Activated naive CD8-positive, alpha-beta T cell (primary cell): ENCODE measurements around the gene KLHDC4.
"Not testable (repeated sequence)": the region's sequence is repeated elsewhere in the genome, so short reads cannot be mapped to it uniquely, and the experiment has no call there.

ENCODE experiments used
- H3K27ac Mint-ChIP-seq: one replicate; pipeline ENCODE4 v1.8.0; 2021; ENCODE audit warnings: mixed read lengths
- H3K27me3 Mint-ChIP-seq: one replicate; pipeline ENCODE4 v1.8.0; 2021; ENCODE audit warnings: mixed read lengths
- H3K36me3 Mint-ChIP-seq: one replicate; pipeline ENCODE4 v1.8.0; 2021; ENCODE audit warnings: mixed read lengths
- H3K4me1 Mint-ChIP-seq: one replicate; pipeline ENCODE4 v1.8.0; 2021; ENCODE audit warnings: low read depth, mixed read lengths
- H3K4me3 Mint-ChIP-seq: one replicate; pipeline ENCODE4 v1.8.0; 2021; ENCODE audit warnings: mild to moderate bottlenecking, mixed read lengths
- H3K9me3 Mint-ChIP-seq: one replicate; pipeline ENCODE4 v1.8.0; 2021; ENCODE audit warnings: low read depth, mixed read lengths

KLHDC4 gene

GRCh38 chr16:87684106-87684677 lies 81.6 kb downstream of the KLHDC4 start:
- Mint-ChIP-seq H3K9me3 (no peaks in the 10 kb centered on the region), H3K4me3 (no peak overlapping the region), H3K27me3 (peaks cover 4% of the 10 kb centered on the region), H3K4me1 (peaks cover 5% of the 10 kb centered on the region), H3K36me3 (no peaks in the 10 kb centered on the region), H3K27ac (no peak overlapping the region)

GRCh38 chr16:87682852-87683399 lies 82.9 kb downstream of the KLHDC4 start:
- Mint-ChIP-seq H3K36me3 (no peaks in the 10 kb centered on the region), H3K4me1 (peaks cover 5% of the 10 kb centered on the region), H3K4me3 (no peak overlapping the region), H3K27me3 (peaks cover 4% of the 10 kb centered on the region), H3K9me3 (no peaks in the 10 kb centered on the region), H3K27ac (no peak overlapping the region)

GRCh38 chr16:87681981-87682570 lies 83.7 kb downstream of the KLHDC4 start:
- peaks cover 5% of the 10 kb centered on the region for H3K4me1 Mint-ChIP-seq
- H3K4me3 Mint-ChIP-seq: no peak overlapping the region
- H3K27ac Mint-ChIP-seq: no peak overlapping the region
- no peaks in the 10 kb centered on the region for H3K9me3 Mint-ChIP-seq
- no peaks in the 10 kb centered on the region for H3K36me3 Mint-ChIP-seq
- H3K27me3 Mint-ChIP-seq: peaks cover 4% of the 10 kb centered on the region

GRCh38 chr16:87681051-87681602 lies 84.7 kb downstream of the KLHDC4 start:
- not testable (repeated sequence) for H3K27me3 Mint-ChIP-seq, H3K4me1 Mint-ChIP-seq, H3K9me3 Mint-ChIP-seq, H3K4me3 Mint-ChIP-seq, H3K27ac Mint-ChIP-seq, H3K36me3 Mint-ChIP-seq

- no peak overlapping the region for H3K27ac Mint-ChIP-seq
- H3K4me1 Mint-ChIP-seq: peaks cover 5% of the 10 kb centered on the region
- H3K36me3 Mint-ChIP-seq: no peaks in the 10 kb centered on the region
- H3K9me3 Mint-ChIP-seq: no peaks in the 10 kb centered on the region
- peaks cover 4% of the 10 kb centered on the region for H3K27me3 Mint-ChIP-seq
- H3K4me3 Mint-ChIP-seq: no peak overlapping the region
Observed at GRCh38 chr16:87680272-87680644, 85.5 kb downstream of the KLHDC4 start.

GRCh38 chr16:87679593-87680271 lies 86.1 kb downstream of the KLHDC4 start:
- peaks cover 5% of the 10 kb centered on the region for H3K4me1 Mint-ChIP-seq
- no peaks in the 10 kb centered on the region for H3K36me3 Mint-ChIP-seq
- no peak overlapping the region for H3K4me3 Mint-ChIP-seq
- H3K9me3 Mint-ChIP-seq: no peaks in the 10 kb centered on the region
- H3K27ac Mint-ChIP-seq: no peak overlapping the region
- peaks cover 4% of the 10 kb centered on the region for H3K27me3 Mint-ChIP-seq

GRCh38 chr16:87678618-87679017 lies 87.2 kb downstream of the KLHDC4 start:
- Mint-ChIP-seq H3K4me1 (peaks cover 5% of the 10 kb centered on the region), H3K27ac (no peak overlapping the region), H3K36me3 (no peaks in the 10 kb centered on the region), H3K4me3 (no peak overlapping the region), H3K27me3 (peaks cover 4% of the 10 kb centered on the region), H3K9me3 (no peaks in the 10 kb centered on the region)

- Mint-ChIP-seq H3K4me3 (no peak overlapping the region), H3K36me3 (no peaks in the 10 kb centered on the region), H3K4me1 (peaks cover 5% of the 10 kb centered on the region), H3K27ac (no peak overlapping the region), H3K27me3 (peaks cover 4% of the 10 kb centered on the region), H3K9me3 (no peaks in the 10 kb centered on the region)
Observed at GRCh38 chr16:87677830-87678229, 88.0 kb downstream of the KLHDC4 start.

GRCh38 chr16:87675111-87675719 lies 90.6 kb downstream of the KLHDC4 start:
- Mint-ChIP-seq H3K4me1 (no peaks in the 10 kb centered on the region), H3K27me3 (no peaks in the 10 kb centered on the region), H3K4me3 (no peak overlapping the region), H3K27ac (no peak overlapping the region), H3K36me3 (no peaks in the 10 kb centered on the region), H3K9me3 (no peaks in the 10 kb centered on the region)

- Mint-ChIP-seq H3K27me3 (no peaks in the 10 kb centered on the region), H3K4me1 (no peaks in the 10 kb centered on the region), H3K9me3 (no peaks in the 10 kb centered on the region), H3K27ac (no peak overlapping the region), H3K36me3 (no peaks in the 10 kb centered on the region), H3K4me3 (no peak overlapping the region)
Observed at GRCh38 chr16:87674419-87674818, 91.4 kb downstream of the KLHDC4 start.

- no peak overlapping the region for H3K27ac Mint-ChIP-seq
- H3K4me1 Mint-ChIP-seq: no peaks in the 10 kb centered on the region
- no peak overlapping the region for H3K4me3 Mint-ChIP-seq
- H3K9me3 Mint-ChIP-seq: no peaks in the 10 kb centered on the region
- no peaks in the 10 kb centered on the region for H3K27me3 Mint-ChIP-seq
- H3K36me3 Mint-ChIP-seq: no peaks in the 10 kb centered on the region
Observed at GRCh38 chr16:87671715-87672270, 94.0 kb downstream of the KLHDC4 start.

- Mint-ChIP-seq H3K4me3 (no peak overlapping the region), H3K9me3 (no peaks in the 10 kb centered on the region), H3K4me1 (no peaks in the 10 kb centered on the region), H3K36me3 (no peaks in the 10 kb centered on the region), H3K27me3 (no peaks in the 10 kb centered on the region), H3K27ac (no peak overlapping the region)
Observed at GRCh38 chr16:87671221-87671620, 94.6 kb downstream of the KLHDC4 start.

GRCh38 chr16:87669672-87670071 lies 96.1 kb downstream of the KLHDC4 start:
- Mint-ChIP-seq H3K27ac (no peak overlapping the region), H3K36me3 (no peaks in the 10 kb centered on the region), H3K9me3 (no peaks in the 10 kb centered on the region), H3K4me3 (no peak overlapping the region), H3K27me3 (no peaks in the 10 kb centered on the region), H3K4me1 (no peaks in the 10 kb centered on the region)

- Mint-ChIP-seq H3K27ac (no peak overlapping the region), H3K9me3 (no peaks in the 10 kb centered on the region), H3K27me3 (peaks cover 7% of the 10 kb centered on the region), H3K36me3 (no peaks in the 10 kb centered on the region), H3K4me1 (no peaks in the 10 kb centered on the region), H3K4me3 (no peak overlapping the region)
Observed at GRCh38 chr16:87667946-87668345, 97.8 kb downstream of the KLHDC4 start.

- H3K27ac Mint-ChIP-seq: no peak overlapping the region
- H3K36me3 Mint-ChIP-seq: no peaks in the 10 kb centered on the region
- no peaks in the 10 kb centered on the region for H3K4me1 Mint-ChIP-seq
- peaks cover 7% of the 10 kb centered on the region for H3K27me3 Mint-ChIP-seq
- H3K4me3 Mint-ChIP-seq: no peak overlapping the region
- no peaks in the 10 kb centered on the region for H3K9me3 Mint-ChIP-seq
Observed at GRCh38 chr16:87667443-87667842, 98.3 kb downstream of the KLHDC4 start.
